ENCODE measurements around the gene MVB12A.

Gene MVB12A

GRCh38 chr19:17405250-17406045 lies 14.4 kb upstream of the MVB12A start, which contains the start of gene BST2:
Gene BST2, minus strand, starts transcription at chr19:17405630. Its CDS starts 55 bp downstream, at chr19:17405575.
- peak in 2 of 4 experiments; percentile 21 to 30 for DNase-seq

- no peak for DNase-seq
These were observed 13.6 kb upstream of the MVB12A start for GRCh38 chr19:17406046-17406886.

GRCh38 chr19:17406887-17407196 lies 13.0 kb upstream of the MVB12A start:
- no peak for DNase-seq

DNA sequence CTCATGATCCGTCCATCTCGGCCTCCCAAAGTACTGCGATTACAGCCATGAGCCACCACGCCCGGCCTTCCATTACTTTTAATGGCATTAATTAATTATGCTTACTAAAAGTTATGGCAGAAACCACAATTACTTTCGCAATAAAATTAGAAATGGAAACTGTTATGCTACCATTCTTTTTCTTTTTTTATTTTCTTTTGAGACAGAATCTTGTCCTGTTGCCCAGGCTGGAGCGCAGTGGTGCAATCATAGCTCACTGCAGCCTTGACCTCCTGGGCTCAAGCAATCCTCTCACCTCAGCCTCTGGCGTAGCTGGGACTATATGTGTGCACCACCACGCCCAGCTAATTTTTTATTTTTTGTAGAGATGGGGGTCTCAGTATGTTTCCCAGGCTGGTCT lies 9.9 kb upstream of the MVB12A start:
- no peak for DNase-seq

DNA sequence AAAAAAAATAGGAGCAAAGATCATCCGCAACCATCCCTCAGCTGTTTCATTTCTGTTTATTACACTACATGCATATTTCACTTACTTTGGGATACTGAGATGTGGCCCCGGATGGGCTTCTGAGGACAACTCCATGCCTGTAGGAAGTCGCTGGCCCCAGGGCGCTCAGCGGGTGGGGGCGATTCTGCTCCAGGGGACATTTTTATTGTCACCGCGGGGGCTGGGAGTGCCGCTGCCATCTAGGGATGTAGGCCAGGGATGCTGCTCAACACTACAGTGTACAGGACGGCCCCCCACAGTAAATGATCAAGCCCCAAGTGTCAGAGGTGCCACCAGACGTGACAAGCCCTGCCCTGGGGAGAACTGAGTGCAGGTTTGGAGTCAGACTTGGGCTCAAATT lies 8.0 kb upstream of the MVB12A start:
- DNase-seq, result no peak

- no peak for DNase-seq
These were observed 5.8 kb upstream of the MVB12A start for GRCh38 chr19:17414097-17414496.

- DNase-seq, result no peak
These were observed 4.7 kb upstream of the MVB12A start for GRCh38 chr19:17415121-17415520.

DNA sequence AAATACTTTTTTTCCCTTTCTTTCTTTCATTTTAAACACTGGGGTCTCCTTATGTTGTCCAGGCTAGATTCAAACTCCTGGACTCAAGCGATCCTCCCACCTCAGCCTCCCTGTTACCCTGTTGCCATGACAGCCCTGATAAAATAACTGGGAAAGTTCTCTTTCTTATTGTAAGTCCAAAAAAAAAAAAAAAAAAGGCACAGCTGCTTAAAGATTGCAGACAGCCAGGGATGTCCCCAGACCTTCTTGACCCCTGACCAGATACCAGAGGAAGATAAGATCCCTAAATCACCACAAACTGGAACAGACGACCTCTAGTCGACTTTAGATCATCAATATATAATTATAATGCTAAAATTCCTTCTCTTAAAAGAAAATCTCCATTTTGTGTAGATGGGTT lies 1.1 kb upstream of the MVB12A start:
- no peak for DNase-seq

DNA sequence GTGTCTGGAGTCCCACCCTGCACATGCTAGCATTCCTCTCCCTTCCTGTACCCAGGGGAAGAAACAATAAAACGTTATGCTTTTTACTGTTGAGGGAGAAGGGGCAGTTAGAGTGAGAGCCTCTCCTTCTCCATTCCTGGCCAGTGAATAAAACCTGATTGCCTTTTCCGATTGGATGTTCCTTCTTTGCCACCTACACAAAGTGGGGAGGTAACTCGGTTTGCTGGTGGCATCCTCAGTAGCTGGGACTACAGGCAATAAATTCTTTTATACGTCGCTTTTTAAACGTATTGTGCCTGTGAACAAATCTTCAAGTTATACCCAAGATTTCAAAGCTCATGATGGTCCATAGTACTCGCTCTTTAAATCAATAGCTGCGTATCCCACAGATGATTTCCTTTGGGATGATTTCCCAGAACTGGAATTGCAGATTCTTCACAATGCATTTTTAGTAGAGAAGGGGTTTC lies 660 bp upstream of the MVB12A start:
- DNase-seq, result no peak

DNA sequence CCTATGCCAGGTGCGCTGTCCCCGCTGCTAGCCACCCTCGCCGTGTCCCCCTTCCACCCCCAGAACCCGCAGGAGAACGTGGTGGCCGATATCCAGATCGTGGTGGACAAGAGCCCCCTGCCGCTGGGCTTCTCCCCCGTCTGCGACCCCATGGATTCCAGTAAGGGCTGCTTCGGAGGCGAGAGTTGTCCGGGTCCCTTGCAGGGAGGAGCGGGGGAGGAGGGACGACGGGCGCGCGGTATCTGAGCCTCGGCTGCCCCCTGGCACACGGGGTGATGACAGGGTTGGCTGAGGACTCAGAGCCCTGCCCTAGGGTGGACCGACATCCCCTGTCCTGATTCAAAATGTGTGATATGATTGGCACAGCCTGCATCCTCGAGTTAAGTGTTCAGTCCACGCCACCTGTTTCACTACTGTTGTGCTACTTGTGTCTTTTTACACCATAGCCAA lies 653 bp downstream of the MVB12A start:
- DNase-seq, result peak in 1 of 4 experiments; percentile 19

DNA sequence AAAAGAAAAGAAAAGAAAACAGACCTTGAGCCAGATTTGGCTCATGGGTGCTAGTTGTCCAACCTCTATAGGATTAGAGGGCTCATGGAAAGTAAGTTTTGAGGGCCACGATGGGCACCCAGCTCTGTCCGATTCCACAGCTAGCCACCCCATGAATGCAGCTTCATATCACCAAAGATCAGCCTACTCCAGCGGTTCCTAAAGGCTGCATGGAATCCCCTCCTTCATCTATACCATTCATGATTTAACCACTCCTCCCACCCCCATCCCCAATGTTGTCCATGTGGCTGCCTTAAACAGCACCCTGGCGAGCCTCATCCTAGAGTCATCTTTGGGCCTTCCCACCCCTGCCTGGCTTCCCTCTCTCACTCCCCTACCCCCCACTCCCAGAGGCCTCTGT lies 2.1 kb downstream of the MVB12A start:
- no peak for DNase-seq

GRCh38 chr19:17423429-17424208 lies 3.8 kb downstream of the MVB12A start:
- DNase-seq, result no peak

- DNase-seq, result peak in 1 of 4 experiments; percentile 14
These were observed 5.0 kb downstream of the MVB12A start for GRCh38 chr19:17424743-17425365.

GRCh38 chr19:17429641-17430113 lies 9.8 kb downstream of the MVB12A start:
- no peak for DNase-seq

DNA sequence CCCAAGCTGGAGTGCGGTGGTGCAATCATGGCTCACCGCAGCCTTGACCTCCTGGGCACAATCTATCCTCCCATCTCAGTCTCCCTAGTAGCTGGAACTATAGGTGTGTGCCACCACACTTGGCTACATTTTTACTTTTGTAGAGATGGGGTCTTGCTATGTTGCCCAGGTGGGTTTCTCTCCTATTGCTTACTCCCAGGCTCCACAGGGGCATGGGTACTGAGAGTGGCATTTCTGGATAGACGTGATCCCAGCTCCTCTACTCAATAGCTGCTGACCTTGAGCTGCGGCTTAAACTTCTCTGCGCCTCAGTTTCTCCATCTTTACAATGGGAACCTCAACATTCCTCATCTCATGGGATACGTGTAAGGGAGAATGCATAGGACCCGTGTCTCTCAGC lies 11.6 kb downstream of the MVB12A start:
- no peak for DNase-seq

DNA sequence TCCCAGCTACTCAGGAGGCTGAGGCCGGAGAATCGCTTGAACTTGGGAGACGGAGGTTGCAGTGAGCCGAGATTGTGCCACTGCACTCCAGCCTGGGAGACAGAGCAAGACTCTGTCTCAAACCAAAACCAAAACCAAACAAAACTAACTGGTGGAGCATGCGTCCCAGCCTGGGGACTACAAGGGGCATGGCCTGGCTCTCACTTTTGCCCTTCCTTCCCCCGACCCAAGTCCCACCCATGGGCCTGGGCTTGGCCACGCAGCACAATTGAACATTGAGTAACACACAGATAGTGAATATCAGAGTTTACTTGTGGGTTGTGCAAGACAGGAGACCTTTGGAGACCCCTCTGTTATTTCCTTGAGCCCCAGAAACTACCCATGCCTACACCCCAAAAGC lies 15.4 kb downstream of the MVB12A start:
- no peak for DNase-seq

DNA sequence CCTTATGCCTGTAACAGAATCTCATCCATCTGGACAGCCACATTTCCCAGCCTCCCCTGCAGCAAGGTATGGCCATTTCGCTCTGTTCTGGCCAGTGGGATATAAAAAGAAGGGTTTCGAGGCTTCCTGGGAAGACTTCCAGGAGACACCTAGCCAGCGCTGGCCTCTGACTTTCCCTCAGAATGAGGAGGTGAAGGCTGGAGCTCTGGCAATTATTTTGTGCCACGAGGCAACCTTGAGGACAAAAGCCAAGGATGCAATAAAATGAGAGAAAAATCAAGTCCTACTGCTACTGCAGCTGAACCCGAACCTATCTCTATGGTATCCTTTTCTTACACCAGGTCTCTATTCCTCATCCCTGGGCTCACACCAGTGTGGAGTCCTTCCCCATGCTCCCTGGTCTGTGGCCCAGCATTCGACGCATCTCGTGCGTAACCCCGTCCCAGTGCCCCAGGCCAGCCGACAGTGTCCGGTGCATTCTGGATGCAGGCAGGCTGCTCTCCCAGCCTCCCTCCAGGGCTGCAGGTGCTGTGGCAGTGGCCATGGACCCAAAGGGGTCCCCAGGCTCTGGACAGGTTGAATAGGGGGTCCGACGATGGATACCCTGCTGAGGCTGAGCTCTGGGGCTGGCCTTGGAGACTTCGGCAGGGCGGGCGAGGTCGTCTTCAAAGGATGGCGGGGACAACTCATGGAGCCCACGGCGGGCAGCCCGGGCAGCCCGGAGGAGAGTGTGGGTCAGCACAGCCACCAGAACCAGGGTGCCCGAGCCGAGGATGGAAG lies 16.4 kb downstream of the MVB12A start:
- no peak for DNase-seq

DNA sequence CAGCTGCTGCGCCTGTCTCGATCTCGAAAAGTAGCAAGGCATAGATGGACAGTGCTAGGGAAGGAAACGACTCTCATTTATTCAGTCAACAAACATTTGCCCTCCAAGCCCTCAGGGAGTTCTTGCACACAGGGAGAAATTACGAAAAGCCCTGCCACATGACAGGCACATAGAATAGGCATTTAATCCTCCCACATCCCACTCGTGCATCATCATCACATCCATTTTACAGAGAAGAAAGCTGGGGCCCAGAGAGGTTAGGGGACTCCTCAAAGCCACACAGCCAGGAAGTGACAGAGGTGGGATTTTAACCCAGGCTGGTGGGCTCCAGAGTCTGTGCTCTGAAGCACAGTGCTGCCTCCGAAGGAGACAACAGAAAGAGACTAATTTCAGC lies 17.0 kb downstream of the MVB12A start:
- DNase-seq, result no peak

DNA sequence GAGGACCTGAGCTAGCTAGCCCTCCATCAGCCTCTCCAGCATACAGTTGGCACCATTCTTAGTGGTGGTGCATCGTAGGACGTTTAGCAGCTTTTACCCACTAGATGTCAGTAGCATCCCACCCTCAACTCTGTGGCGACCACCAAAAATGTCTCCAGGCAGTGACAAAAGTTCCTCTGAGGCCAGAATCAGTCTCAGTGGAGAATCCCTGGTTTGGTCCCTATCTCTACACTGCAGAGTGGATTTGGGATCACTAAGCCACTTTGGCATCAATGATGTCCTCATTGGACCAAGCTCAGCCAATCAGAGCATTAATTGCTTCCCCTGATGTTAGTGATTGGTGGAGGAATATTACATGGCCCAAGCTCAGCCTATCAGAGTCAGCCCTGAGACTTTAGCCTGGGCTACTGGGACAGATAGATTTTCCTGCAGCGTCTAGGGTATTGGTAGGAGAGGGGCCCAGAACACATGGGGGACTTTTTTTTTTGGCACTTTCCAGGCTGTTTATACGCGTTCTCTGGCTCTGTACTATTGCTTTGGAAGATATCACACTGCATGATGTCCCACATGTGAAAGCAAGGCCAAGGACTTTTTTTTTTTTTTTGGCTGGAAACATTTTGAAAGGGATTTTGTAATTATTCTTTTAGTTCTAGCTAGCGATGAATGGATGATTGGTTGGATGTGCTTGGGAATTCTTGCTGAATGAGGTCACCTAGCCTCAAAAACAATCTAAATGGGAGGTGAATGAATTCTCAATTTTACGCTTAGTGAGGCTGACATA lies 21.6 kb downstream of the MVB12A start:
- no peak for DNase-seq

- DNase-seq, result no peak
These were observed 25.8 kb downstream of the MVB12A start for GRCh38 chr19:17445526-17446165.
